Left lung (tissue), 10 donors: ENCODE results near the gene PLEKHG3. TPM values are rescaled to one million over a fixed set of nuclear protein-coding genes. Genes with fewer than 3 reads are reported as not detected.
"Not testable (repeated sequence)": the region's sequence is repeated elsewhere in the genome, so short reads cannot be mapped to it uniquely, and the experiment has no call there.

Source experiments
- ATAC-seq: fragments of 200-7000 bp; cut with Tn5 transposase; one replicate; pipeline ENCODE4 v1.9.1; 2020; ENCODE audit warnings: moderate library complexity
- DNase-seq, 4 donors: peaks; one replicate each; pipeline ENCODE4 v3.0.0-alpha.2; 2013 to 2020
- H3K27ac ChIP-seq, 2 donors: fragments of 200-600 bp; sonication (generic) in 1 of 2; one replicate each; pipeline versions ENCODE4 v1.5.0 to v1.8.0; 2020 to 2021
- H3K27me3 ChIP-seq, 2 donors: fragments of 200-600 bp; sonication (generic) in 1 of 2; one replicate each; pipeline versions ENCODE4 v1.5.0 to v1.8.0; 2020 to 2021
- H3K36me3 ChIP-seq, 2 donors: fragments of 200-600 bp; sonication (generic) in 1 of 2; one replicate each; pipeline versions ENCODE4 v1.5.0 to v1.8.0; 2020 to 2021
- H3K4me1 ChIP-seq, 2 donors: fragments of 200-600 bp; one replicate each; pipeline ENCODE4 v1.8.0; 2021
- H3K4me3 ChIP-seq, 2 donors: fragments of 200-600 bp; sonication (generic) in 1 of 2; one replicate each; pipeline versions ENCODE4 v1.5.0 to v1.8.0; 2020 to 2021; ENCODE audit warnings: mild to moderate bottlenecking in 1 of 2
- H3K9me3 ChIP-seq, 2 donors: fragments of 200-600 bp; sonication (generic) in 1 of 2; one replicate each; pipeline versions ENCODE4 v1.5.0 to v1.8.0; 2020 to 2021
- CTCF ChIP-seq, 2 donors: fragments of 200-600 bp; sonication (generic) in 1 of 2; IDR thresholded peaks; one replicate each; pipeline versions ENCODE4 v1.5.0 to v1.8.0; 2021; ENCODE audit warnings: antibody characterized with exemption in 2 of 2
- intact Hi-C, 2 donors: fragments of 100-400 bp; cut with DNase I; formaldehyde crosslinking; loops; one replicate each; pipeline versions ENCODE4 v1.11.2 to v1.14.2; 2022
- polyA plus RNA-seq, 6 donors: library from polyadenylated mRNA; unstranded; fragments of 120-200 nt; gene quantifications; one replicate each; pipeline ENCODE4 v1.2.1, GENCODE V29; 2013; ENCODE audit not compliant: insufficient read length in 6 of 6
- total RNA-seq, 2 donors: library from RNA; stranded (reverse); fragmentation: NEBNext Ultra II Directional; extraction: Animal tissue kit (Norgen Biotek cat#: 25700); gene quantifications; one replicate each; pipeline ENCODE4 v1.2.1, GENCODE V29; 2021
- donor health status: DM: no; HTN: yes; CAD: no.
- donor health status: DM: no; HTN: no; CAD: no.

PLEKHG3 gene
- total and polyA plus RNA-seq, 8 donors, result 31.9 to 67.3 (median 56.0) TPM

DNA sequence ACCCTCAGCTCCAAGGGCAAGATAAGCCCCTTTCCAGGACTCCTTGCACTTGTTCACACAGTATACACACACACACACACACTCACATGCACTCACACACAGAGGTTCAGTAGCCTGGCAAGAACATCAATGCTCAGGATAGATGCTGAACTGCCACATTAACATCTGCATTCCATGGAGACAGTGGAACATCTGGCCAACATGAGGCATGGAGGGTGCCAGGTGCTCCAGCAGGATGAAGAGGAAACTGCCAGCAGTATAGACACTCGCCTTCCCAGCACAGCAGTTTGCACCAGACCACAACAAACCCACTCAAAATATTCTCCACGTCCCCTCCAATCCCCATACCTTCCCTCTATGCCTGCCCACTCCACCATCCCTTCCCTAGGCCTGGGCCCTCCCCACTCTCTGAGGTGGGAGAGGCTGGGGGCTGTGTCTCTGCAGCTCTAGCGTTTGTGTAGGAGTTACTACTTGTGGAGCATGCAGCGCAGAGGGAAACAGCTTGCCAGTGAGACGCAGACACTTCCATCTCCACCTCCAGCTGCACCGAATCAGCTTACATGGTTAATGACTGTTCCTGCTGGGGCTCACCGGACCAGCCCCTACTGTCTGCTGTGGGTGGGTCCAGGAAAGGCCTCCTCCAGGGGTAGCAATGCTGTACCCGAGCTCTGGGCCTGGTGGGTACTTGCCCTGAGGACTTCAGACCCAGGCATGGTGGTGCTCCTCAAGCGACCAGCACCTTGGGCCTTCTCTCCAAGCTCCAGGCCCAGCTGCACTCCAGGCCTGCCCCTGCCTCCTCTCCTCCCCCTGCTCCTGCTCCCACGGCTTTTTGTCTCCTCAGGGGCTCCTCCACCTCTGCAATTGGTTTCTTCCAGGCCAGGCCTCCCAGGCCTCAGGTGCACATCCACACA lies 18.6 kb upstream of the PLEKHG3 start:
- TF ChIP-seq CTCF (IDR thresholded peaks at IDR 0.05), result no peak
- Histone ChIP-seq H3K4me3 (no peak overlapping the region), H3K27me3 (peaks cover 0 to 10% of the 10 kb centered on the region in 2 donors), H3K9me3 (no peaks in the 10 kb centered on the region), H3K36me3 (no peaks in the 10 kb centered on the region), H3K4me1 (peaks cover 0 to 26% of the 10 kb centered on the region in 2 donors), H3K27ac (no peak overlapping the region)
- intact Hi-C loops, result no loop called here
- ATAC-seq, result no peak
- DNase-seq, result no peak

- H3K4me3 ChIP-seq, result no peak overlapping the region
- H3K4me1 ChIP-seq, result peaks cover 0 to 25% of the 10 kb centered on the region in 2 donors
- TF ChIP-seq CTCF (IDR thresholded peaks at IDR 0.05), result no peak
- peaks cover 0 to 10% of the 10 kb centered on the region in 2 donors for H3K27me3 ChIP-seq
- H3K9me3 ChIP-seq, result no peaks in the 10 kb centered on the region
- DNase-seq, result no peak
- no peak overlapping the region for H3K27ac ChIP-seq
- no peak for ATAC-seq
- intact Hi-C loops, result no loop called here
- no peaks in the 10 kb centered on the region for H3K36me3 ChIP-seq
Observed at GRCh38 chr14:64686282-64686615, 18.0 kb upstream of the PLEKHG3 start.

DNA sequence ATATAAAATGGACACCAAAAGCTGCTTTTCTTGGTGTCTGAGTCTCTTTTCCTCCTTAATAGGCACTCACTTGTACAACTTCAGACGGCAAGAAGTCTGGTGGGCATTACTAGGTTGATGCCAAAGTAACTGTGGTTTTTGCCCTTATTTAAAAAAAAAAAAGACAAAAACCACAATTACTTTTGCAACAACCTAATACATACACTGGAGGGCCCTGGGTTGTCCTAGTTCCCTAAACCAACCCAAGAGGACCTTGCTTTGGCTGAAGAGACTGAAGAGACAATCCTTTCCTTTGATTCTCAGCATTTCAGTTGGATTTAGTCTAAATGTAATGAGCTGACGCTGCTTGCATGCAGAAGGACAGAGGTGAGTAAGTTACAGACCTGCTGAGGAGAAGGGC lies 16.2 kb upstream of the PLEKHG3 start:
- intact Hi-C loops, result no loop called here
- ATAC-seq, result no peak
- TF ChIP-seq CTCF (IDR thresholded peaks at IDR 0.05), result no peak
- Histone ChIP-seq H3K36me3 (no peaks in the 10 kb centered on the region), H3K4me1 (peaks cover 0 to 18% of the 10 kb centered on the region in 2 donors), H3K27ac (no peak overlapping the region), H3K27me3 (peaks cover 0 to 10% of the 10 kb centered on the region in 2 donors), H3K9me3 (no peaks in the 10 kb centered on the region), H3K4me3 (no peak overlapping the region)
- DNase-seq, result no peak

DNA sequence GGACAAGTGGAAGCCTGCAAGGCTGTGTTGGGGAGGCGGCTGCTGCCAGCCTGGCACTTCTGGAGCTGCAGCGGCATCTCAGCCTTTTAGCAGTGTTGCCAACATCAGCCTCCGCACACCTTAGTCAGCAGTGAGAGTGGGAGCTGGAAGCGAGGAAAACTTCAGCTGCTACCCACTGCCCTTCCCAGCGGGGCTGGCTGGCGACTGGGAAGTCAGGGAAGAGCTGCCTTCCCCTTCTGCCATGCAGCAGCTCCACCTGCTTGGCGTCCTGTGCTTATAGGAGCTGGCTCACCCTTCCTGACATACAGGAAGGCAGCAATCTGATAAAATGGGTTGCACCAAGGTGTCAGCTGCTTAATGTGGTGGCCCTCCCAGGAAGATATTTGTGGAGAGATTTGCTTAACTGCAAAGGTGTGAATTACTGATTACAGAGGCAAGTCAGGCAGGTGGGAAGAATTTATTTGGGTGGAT lies 15.4 kb upstream of the PLEKHG3 start:
- peaks cover 0 to 26% of the 10 kb centered on the region in 2 donors for H3K4me1 ChIP-seq
- ATAC-seq (no peak), DNase-seq (no peak)
- intact Hi-C loops, result no loop called here
- TF ChIP-seq CTCF (IDR thresholded peaks at IDR 0.05), result no peak
- no peaks in the 10 kb centered on the region for H3K36me3 ChIP-seq
- no peak overlapping the region for H3K4me3 ChIP-seq
- peaks cover 0 to 10% of the 10 kb centered on the region in 2 donors for H3K27me3 ChIP-seq
- H3K9me3 ChIP-seq, result no peaks in the 10 kb centered on the region
- no peak overlapping the region for H3K27ac ChIP-seq

GRCh38 chr14:64689289-64689688 lies 14.9 kb upstream of the PLEKHG3 start:
- intact Hi-C loops, result no loop called here
- ATAC-seq (no peak), DNase-seq (no peak)
- no peak for TF ChIP-seq CTCF (IDR thresholded peaks at IDR 0.05)
- no peak overlapping the region for H3K27ac ChIP-seq
- peaks cover 0 to 10% of the 10 kb centered on the region in 2 donors for H3K27me3 ChIP-seq
- peaks cover 0 to 31% of the 10 kb centered on the region in 2 donors for H3K4me1 ChIP-seq
- H3K36me3 ChIP-seq, result no peaks in the 10 kb centered on the region
- no peaks in the 10 kb centered on the region for H3K9me3 ChIP-seq
- H3K4me3 ChIP-seq, result no peak overlapping the region

DNA sequence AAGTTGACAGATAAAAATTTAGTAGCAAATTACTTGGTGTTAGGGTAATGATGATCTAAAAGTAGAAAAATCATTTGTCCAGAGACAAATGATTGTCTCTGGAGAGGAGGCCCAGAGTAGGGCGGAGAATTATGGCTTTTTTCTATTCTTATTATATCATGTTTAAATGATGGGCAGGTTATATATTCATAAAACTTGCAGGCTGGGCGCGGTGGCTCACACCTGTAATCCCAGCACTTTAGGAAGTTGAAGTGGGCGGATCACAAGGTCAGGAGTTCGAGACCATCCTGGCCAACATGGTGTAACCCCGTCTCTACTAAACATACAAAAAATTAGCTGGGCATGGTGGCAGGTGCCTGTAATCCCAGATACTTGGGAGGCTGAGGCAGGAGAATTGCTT lies 13.6 kb upstream of the PLEKHG3 start:
- H3K36me3 ChIP-seq, H3K27me3 ChIP-seq, H3K4me3 ChIP-seq, H3K9me3 ChIP-seq, intact Hi-C loops, H3K27ac ChIP-seq, ATAC-seq, DNase-seq: not testable (repeated sequence)
- peaks cover 0 to 31% of the 10 kb centered on the region in 2 donors for H3K4me1 ChIP-seq
